Choroid plexus epithelial cell (primary cell): ENCODE data around the gene KCNS3.
A peak's percentile ranks its signal among the peaks of the same experiment; 100 is the strongest.
"Not testable (repeated sequence)": the region's sequence is repeated elsewhere in the genome, so short reads cannot be mapped to it uniquely, and the experiment has no call there.

Experiments used
- DNase-seq: peaks from one replicate; pipeline ENCODE4 v3.0.0-alpha.2; 2010; ENCODE audit warnings: low read depth
- H3K4me3 ChIP-seq: 2 replicates; pipeline ENCODE4 v1.5.1; 2011; ENCODE audit warnings: low read depth, mild to moderate bottlenecking, control low read depth, low read length, moderate library complexity
- CTCF ChIP-seq: conservative IDR thresholded peaks from 2 replicates; pipeline ENCODE4 v1.5.1; 2011; ENCODE audit warnings: low read depth, mild to moderate bottlenecking, control low read depth, inconsistent platforms, low read length, moderate library complexity

Gene KCNS3

DNA sequence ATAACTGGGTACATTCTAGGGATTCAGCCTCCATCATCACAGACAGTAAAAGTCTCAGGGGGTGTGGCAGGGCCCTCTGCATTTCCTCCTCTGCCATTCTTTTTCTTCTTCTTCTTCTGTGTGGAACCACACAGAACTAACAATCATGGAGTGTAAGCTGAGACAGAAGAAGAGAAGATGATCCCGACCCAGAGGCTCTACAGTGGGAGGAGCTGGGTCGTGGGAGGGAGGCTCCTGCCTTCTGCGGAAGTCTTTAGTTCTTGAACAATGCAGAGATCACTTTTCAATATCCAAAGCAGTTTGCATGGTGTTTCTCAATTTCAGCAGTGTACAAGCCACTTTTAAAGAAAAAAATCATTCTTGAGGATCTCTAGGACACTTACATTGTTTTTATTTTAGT, 80.9 kb downstream of the KCNS3 start:
- DNase-seq, result no peak
- no peak overlapping the region for H3K4me3 ChIP-seq
- no peak for TF ChIP-seq CTCF

GRCh38 chr2:17959833-17960232, 81.4 kb downstream of the KCNS3 start:
- TF ChIP-seq CTCF, result no peak
- no peak overlapping the region for H3K4me3 ChIP-seq
- DNase-seq, result no peak

GRCh38 chr2:17960925-17961324, 82.5 kb downstream of the KCNS3 start:
- no peak for DNase-seq
- TF ChIP-seq CTCF, result no peak
- H3K4me3 ChIP-seq, result no peak overlapping the region

DNA sequence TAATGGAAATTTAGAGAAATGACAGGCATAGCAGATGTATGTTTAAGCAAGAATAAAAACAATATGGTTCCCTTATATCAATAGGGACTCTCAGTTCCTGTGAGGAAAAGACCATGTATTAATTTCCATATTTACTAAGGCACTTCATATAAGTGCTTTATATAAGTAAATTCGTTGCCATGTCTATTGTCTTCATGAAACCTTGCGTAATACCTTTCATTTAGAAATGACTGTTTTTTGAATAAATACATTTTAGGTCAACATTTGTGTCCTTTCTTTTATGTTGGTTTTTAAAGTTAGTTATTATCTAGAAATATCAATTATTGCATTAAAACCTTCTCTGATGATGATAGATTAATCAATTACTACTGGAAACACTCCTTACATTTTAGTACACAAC, 83.3 kb downstream of the KCNS3 start:
- no peak for TF ChIP-seq CTCF
- no peak for DNase-seq
- H3K4me3 ChIP-seq, result no peak overlapping the region

DNA sequence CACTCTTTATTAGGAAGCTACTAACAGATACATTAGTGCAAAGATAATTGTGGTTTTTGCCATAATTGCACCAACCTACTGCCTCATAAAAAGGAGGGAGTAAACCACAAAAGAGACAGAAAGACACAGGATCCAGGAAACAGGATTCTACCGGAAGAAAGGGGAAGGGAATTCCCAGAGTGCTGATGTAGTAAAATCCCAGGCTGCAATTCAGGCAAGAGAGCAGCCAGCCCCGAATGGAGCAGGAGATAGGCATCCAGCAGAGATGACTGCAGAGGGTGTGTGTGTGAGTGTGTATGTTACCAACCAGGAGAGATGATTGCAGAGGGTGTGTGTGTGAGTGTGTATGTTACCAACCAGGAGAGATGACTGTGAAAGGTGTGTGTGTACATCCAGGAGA, 84.4 kb downstream of the KCNS3 start:
- TF ChIP-seq CTCF, result no peak
- no peak overlapping the region for H3K4me3 ChIP-seq
- peak; percentile 24 for DNase-seq

- not testable (repeated sequence) for H3K4me3 ChIP-seq, DNase-seq
Measured at GRCh38 chr2:17963571-17963970, 85.1 kb downstream of the KCNS3 start.

DNA sequence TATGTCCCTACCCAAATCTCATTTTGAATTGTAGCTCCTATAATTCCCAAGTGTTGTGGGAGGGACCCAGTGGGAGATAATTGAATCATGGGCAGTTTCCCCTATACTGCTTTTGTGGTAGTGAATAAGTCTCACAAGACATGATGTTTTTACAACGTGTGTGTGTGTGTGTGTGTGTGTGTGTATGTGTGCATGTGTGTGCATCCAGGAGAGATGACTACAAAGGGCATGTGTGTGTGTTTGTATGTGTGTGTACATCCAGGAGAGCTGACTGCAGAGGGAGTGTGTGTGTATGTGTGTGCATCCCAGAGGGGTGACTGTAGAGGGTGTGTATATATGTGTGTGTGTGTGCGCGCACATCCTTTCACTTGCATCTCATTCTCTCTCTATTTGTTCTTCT, 86.7 kb downstream of the KCNS3 start:
- TF ChIP-seq CTCF, result no peak
- no peak overlapping the region for H3K4me3 ChIP-seq
- DNase-seq, result no peak

GRCh38 chr2:17966798-17967197, 88.3 kb downstream of the KCNS3 start:
- DNase-seq, result no peak
- no peak for TF ChIP-seq CTCF
- no peak overlapping the region for H3K4me3 ChIP-seq
